Hematopoietic multipotent progenitor cell treated with erythropoietin and hydrocortisone succinate and interleukin-3 and kit ligand, for 4 days (in vitro differentiated cells): ENCODE data around the gene PCDHGA2.
"Not testable (repeated sequence)": the region's sequence is repeated elsewhere in the genome, so short reads cannot be mapped to it uniquely, and the experiment has no call there.

Experiments
- DNase-seq: peaks from one replicate; pipeline ENCODE4 v3.0.0-alpha.2; 2015

The PCDHGA2 gene

DNA sequence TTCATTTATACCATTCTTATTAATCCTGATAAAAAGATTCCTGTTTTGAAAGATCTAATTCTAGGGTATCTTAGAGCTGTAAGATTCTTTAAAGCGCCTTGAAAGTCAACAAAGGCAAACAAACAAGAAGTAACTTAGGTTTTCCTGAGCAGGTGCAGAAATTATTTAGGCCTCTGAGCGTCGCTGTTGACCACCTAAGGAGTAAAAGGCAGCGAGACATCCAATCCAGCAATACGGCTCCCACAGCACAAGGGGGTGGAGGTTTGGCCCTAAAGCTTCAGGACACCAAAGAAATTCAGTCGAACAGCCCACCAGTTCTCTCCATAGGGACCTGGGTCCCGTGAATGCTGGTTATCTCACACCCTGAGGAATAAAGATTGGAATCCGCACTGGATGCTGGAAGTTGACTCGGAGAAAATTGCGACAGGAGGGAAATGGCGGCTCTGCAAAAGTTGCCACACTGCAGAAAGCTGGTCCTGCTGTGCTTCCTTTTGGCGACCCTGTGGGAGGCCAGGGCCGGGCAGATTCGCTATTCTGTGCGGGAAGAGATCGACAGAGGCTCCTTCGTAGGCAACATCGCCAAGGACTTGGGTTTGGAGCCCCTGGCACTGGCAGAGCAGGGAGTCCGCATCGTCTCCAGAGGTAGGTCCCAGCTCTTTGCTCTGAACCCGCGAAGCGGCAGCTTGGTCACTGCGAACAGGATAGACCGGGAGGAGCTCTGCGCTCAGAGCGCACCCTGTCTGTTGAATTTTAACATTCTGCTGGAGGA, at the start of gene PCDHGA2:
Gene PCDHGA2 (plus strand): TSS at position 223 of the 769 bp plus-strand sequence.
- peak; percentile 51 for DNase-seq

DNA sequence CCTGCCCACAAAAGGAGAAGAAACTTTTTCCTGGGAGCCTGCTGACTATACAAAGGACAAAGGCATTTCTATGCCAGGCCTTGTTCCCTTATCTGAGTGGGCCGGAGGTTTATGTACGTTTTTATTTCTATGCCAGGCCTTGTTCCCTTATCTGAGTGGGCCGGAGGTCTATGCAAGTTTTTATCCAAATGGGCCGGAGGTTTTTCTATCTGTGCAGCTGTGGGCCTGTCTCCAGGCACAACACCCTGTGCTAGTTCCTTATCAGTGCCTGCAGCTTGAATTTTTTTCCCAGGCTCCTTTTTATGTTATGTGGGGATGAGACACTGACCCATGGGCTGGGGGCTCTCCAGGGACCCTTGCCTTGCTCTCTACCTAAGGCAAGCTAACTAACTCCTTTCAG, 40.2 kb upstream of the PCDHGA2 start:
- DNase-seq: peak; percentile 14

DNA sequence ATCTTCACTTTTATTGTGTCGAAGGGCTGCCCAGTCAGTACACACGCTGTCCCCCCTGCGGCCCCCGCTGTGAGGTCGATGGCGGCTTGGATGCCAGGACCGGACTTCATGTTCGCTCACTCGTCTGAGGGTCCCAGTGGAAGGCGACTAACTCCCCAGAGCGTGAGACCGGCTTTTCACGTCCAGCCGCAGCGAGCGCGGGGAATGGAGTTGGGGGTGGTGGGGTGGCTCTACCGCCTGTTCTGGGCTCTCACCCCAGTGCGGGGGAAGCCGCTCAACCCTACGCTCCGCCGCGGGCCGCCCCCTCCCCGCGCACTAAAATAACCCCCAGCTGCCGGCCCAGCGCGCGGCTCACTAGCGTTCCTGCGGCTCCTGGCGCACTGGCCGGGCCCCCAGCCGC, 34.8 kb upstream of the PCDHGA2 start, which contains the start of gene SLC25A2:
Gene SLC25A2 (minus strand): TSS at position 294 of the 400 bp plus-strand sequence. CDS start 184 bp downstream, at position 110.
- no peak for DNase-seq

DNA sequence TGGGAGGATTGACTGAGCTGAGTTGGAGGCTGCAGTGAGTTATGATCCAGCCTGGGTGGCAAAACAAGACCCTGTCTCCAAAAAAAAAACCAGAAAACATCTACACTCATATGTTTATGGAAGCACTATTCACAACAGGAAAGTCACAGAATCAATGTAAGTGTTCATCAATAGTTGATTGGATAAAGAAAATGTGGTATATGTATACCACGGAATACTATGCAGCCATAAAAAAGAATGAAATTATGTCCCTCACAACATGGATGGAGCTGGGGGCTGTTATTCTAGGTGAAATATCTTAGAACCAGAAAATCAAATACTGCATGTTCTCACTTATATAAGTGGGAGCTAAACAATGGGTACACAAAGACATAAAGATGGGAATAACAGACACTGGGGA, 31.9 kb upstream of the PCDHGA2 start:
- DNase-seq: no peak

DNA sequence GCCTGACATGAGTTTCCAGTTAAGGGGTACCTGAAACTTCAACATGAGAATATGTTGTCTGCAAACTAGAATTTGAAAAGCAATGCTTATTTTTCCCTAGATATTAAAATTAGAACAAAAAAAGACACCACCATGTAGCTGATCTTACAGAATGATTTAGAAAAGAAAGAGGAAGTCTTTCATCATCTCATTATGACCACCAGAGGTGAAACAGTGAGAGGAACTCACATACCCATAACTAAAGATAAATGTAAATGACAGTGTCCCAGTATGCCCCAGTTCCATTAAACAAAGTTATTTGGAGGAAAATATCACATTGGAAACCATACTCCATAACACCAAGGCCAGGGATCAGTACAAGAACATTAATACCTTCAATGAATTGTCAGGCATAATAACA, 24.8 kb upstream of the PCDHGA2 start:
- peak; percentile 28 for DNase-seq

DNA sequence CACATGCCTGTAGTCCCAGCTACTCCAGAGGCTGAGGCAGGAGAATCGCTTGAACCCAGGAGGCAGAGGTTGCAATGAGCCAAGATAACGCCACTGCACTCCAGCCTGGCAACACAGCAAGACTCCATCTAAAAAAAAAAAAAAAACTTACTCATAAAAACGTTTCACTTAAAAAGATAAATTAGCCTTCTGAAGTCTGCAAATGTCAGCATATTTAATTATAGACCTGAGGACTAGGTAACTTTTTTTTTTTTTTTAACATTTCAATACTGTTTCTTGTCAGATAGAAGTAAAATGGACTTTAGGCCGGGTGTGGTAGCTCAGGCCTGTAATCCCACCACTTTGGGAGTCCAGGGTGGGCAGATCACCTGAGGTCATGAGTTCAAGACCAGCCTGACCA, 21.6 kb upstream of the PCDHGA2 start:
- not testable (repeated sequence) for DNase-seq

DNA sequence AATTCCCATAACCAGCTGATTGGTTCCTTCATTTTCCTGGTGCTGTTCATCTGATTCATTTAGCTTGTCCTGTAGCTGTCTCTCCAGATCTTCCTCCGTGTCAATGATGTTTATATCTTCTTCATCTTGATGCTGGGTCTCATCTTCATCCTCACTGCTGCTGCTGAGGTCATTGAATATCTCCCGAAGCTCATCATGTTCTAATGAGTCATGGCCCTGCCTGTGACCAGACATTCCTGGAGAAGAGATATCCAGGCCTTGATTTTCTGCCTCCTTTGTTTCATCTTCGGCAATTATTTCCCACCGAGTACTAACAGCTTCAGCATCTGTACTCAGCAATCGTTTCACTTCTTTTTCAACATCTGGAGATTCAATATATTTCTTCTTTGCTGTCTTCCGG, 19.4 kb upstream of the PCDHGA2 start:
- no peak for DNase-seq

DNA sequence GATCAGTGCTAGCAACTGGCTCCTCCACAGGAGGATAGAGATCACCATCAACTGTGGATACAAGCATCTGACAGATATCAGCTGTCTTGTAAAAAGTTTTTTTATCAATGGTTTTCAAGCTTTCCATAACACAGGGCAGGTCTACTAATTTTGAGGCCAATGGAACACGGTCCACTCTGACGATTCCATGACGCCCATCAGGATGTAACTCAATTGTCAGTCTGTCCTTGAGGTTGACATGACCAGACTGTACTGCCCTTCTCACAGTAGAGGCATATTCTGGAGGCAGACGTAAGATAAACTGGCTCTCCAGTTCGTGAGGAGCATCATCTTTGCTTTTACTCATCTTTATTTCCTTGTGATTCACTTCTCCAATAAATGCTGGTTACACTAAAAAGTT, 18.9 kb upstream of the PCDHGA2 start:
- DNase-seq: no peak

DNA sequence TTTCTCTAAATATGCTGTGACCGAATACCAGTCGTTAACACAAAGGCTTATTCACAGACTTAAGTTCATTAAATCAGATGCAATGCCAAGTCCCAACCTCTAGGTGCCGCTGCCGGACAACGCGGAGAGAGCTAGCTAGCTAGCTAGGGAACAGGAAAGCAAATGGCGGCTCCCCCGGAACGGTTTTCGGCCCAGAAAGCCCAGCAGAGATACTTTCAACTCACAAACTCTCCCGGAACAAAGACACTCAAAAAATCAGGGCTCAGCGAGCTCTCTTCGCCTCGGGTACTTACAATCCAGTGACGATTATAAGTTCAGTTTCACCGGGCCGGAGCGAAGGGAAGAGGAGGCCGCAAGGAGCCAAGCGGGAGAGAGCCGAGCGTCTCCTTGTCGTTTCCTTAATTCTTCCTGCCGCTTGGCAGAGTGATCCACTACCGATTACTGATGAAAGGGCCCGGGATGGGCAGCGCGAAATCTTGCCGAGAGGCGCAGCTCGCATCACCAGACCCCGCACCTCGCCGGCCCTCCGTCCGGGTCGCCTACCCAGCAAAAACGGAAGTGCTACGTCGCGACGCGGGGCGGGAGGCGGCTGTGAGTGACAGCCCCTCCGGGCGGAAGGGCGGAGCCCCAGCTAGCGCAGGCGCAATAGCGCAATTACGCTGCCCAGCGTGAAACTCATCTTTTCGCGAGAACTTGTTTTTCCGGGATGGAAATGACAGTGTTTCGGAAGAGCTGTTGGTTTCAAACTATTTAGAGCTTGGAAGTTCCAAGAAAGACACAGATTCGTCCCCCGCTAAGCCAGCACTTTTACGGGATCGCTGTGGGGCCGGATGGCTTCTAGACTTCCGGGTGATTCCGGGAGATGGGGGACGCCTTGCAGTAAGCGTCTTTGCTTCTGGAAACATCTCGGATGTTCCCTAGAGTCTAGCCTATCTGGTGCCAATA, 18.1 kb upstream of the PCDHGA2 start, which contains the start of gene TAF7:
Gene TAF7 (minus strand): TSS at position 560 of the 945 bp plus-strand sequence. CDS start 740 bp downstream, outside the sequence.
- DNase-seq: peak; percentile 97

DNA sequence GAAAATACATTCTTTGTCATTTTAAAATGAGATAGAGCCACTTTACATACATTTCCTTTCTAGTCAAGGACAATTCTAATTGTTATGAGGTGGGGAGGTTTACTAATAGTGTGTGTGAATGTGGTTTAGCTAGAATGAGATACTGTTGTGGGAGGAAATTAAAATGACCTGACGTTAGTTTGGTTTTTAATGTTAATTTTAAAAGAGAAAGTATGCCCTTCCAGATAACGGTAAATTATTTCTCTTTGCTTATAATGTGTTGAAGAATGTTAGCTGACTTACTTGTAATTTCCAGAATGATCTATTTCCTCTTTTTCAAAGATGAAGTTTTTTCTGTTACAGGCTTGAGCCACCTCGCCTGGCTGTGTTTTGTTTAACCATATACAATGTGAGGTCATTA, 16.3 kb upstream of the PCDHGA2 start:
- DNase-seq: no peak

DNA sequence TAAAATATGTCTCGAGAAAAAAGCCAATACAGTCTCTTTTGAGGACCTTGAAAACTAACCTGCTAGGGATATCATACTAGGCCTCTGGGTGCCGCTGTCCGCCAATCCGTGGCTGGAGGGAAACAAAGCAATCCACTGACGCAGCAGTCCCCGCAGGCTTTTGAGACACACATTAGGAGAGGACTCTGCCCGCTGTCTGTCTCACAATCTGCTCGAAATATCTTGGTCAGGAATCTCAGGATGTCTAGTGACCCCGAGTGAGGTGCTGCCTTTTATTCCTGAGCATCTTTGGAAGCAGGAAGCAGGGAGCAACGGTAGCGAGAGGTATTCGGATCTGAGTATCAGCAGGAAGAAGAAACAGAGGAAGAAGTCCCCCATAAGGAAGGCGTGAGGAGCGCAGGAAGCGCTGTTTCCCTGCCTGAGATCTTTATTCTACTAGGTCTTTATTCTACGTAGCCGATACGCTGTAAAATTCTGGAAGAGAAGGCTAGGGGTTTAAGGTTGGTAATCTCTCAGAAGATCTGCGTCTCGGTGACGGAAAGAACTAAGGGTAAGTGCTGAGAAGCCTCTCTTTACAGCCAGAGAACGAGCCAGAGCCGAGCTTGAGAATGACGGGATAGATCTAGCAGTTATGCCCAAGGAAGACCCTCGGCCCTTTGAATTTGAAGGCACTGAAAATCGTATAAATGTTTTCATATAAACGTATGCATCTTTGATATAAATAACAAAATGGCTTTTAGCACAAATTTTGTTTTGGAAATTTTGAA, 12.3 kb upstream of the PCDHGA2 start:
- peak; percentile 46 for DNase-seq

DNA sequence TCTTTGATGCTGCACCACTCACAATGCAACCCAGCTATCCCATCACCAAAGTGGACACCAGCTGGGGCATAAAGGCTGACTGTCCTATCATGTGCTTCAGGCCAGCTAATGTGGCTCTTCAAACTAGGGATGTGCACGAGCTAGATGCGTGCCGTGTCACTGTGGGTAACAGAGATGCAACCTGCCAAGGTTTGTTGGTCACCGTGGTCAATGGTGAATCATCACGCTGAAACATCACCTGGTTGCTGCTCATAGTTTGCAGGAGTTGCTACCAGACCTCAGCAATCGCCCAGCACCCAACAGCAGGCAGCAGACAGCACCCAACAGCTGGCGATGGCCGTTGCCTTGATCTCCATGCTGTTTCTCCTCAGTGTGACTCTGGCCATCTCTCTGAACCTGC, 10.3 kb upstream of the PCDHGA2 start:
- no peak for DNase-seq

DNA sequence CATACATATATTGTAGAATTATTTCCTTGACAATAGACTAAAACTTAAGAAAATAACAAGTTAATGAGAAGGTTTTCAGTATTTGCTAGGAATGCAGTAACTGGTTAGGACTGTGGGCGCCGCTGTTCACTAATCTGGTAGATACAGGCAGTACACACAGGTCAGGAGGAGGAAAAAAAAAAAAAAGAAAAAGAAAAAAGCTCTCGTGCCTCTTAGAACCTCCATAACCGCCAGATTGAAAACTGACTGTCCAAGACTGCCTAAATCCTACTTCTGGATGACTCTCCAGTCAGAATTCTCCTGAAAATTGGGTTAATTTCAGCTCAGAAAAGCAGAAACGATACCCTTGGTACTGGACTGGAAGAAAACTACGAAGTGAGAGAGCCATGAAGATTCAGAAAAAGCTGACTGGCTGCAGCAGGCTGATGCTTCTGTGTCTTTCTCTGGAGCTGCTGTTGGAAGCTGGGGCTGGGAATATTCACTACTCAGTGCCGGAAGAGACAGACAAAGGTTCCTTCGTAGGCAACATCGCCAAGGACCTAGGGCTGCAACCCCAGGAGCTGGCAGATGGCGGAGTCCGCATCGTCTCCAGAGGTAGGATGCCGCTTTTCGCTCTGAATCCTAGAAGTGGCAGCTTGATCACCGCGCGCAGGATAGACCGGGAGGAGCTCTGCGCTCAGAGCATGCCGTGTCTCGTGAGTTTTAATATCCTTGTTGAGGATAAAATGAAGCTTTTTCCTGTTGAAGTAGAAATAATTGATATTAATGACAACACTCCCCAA, 8.1 kb upstream of the PCDHGA2 start, which contains the start of gene PCDHGA1:
Gene PCDHGA1 (plus strand): TSS at position 216 of the 782 bp plus-strand sequence.
- peak; percentile 40 for DNase-seq

DNA sequence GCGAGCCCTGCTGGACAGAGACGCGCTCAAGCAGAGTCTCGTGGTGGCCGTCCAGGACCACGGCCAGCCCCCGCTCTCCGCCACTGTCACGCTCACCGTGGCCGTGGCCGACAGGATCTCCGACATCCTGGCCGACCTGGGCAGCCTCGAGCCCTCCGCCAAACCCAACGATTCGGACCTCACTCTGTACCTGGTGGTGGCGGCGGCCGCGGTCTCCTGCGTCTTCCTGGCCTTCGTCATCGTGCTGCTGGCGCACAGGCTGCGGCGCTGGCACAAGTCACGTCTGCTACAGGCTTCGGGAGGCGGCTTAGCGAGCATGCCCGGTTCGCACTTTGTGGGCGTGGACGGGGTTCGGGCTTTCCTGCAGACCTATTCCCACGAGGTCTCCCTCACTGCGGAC, 6.0 kb upstream of the PCDHGA2 start:
- not testable (repeated sequence) for DNase-seq

DNA sequence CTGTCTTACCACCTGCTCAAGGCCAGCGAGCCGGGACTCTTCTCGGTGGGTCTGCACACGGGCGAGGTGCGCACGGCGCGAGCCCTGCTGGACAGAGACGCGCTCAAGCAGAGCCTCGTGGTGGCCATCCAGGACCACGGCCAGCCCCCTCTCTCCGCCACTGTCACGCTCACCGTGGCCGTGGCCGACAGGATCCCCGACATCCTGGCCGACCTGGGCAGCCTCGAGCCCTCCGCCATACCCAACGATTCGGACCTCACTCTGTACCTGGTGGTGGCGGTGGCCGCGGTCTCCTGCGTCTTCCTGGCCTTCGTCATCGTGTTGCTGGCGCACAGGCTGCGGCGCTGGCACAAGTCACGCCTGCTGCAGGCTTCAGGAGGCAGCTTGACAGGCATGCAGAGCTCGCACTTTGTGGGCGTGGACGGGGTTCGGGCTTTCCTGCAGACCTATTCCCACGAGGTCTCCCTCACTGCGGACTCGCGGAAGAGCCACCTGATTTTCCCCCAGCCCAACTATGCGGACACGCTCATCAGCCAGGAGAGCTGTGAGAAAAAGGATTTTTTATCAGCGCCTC, 2.3 kb downstream of the PCDHGA2 start:
- DNase-seq: not testable (repeated sequence)

DNA sequence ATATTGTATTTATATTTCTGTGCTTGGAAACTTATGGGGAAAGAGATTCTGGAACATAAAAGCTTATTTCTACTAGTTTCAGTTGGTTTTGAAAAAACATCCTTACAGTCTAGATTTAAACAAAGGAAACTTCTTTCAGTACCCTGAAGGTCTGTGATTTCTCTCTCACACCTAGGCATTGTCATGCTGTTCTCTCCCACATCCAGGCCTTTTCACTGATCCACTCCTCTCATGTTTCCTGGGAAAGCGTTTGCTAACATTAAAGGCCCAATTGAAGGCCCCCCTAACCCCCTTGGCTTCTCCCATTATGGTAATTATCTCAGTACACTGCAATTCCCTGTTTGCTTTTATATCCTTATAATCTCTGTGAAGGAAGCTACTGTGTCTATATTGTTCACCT, 4.2 kb downstream of the PCDHGA2 start:
- DNase-seq: no peak

DNA sequence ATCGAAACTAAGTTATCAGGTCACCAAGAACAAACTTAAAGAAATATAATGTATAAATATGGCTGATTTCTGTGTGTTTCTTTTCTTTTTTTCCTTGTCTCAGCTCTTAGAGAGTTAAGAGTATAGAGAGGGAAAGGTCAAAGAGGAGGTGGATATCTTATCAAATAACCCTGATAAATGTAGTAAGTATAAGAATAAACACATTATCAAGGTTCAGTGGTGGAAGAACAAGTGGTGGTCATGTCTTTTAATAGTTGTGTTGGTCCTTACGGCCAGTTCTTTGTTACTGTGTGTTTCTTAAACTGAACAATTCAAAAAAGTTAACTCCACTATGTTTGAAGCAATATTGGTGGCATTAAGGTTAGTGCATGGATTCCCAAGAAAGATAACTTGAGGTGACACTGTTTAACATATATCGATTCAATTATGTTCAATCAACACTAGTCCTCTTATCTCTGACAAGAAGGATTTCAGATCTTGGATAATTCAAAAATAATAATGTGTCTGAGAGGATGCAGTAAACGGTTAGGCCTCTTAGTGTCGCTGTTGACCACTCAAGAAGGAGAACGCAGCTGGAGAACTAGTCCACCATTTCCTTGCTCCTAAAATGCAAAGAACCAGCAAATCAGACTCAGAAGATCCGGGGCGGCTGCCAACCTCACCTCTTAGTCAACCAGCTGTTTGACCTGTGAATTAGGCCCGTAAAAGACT, 4.8 kb downstream of the PCDHGA2 start, which contains the start of gene PCDHGA3:
Gene PCDHGA3 (plus strand): TSS at position 588 of the 711 bp plus-strand sequence. CDS start 205 bp downstream, outside the sequence.
- peak; percentile 48 for DNase-seq

DNA sequence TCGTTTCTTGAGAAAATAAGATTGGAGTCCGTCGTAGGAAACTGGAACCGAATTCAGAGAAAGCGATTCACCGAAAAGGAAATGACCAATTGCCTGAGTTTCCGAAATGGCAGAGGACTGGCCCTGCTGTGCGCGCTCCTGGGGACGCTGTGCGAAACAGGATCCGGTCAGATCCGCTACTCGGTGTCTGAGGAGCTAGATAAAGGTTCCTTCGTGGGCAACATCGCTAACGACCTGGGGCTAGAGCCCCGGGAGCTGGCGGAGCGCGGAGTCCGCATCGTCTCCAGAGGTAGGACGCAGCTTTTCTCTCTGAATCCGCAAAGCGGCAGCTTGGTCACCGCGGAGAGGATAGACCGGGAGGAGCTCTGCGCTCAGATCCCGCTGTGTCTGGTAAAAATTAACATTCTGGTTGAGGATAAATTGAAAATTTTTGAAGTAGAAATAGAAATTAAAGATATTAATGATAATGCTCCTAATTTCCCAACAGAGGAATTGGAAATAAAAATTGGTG, 5.4 kb downstream of the PCDHGA2 start:
- no peak for DNase-seq

DNA sequence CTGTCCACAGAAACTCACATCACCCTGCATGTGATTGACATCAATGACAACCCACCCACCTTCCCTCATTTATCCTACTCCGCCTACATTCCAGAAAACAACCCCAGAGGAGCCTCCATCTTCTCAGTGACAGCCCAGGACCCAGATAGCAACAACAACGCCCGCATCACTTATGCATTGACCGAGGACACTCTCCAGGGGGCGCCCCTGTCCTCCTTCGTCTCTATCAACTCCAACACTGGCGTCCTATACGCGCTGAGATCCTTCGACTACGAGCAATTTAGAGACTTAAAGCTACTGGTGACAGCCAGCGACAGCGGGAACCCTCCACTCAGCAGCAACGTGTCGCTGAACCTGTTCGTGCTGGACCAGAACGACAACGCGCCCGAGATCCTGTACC, 6.8 kb downstream of the PCDHGA2 start:
- DNase-seq: no peak

DNA sequence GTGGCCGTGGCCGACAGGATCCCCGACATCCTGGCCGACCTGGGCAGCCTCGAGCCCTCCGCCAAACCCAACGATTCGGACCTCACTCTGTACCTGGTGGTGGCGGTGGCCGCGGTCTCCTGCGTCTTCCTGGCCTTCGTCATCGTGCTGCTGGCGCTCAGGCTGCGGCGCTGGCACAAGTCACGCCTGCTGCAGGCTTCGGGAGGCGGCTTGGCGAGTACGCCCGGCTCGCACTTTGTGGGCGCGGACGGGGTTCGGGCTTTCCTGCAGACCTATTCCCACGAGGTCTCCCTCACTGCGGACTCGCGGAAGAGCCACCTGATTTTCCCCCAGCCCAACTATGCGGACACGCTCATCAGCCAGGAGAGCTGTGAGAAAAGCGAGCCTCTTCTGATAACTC, 7.5 kb downstream of the PCDHGA2 start:
- DNase-seq: not testable (repeated sequence)
